ENCODE results near the gene IQCN. TPM values are rescaled to one million over a fixed set of nuclear protein-coding genes. Genes with fewer than 3 reads are reported as not detected.

The IQCN gene
- total RNA-seq, 1 donor from 2014 or later = 1.6 TPM

DNA sequence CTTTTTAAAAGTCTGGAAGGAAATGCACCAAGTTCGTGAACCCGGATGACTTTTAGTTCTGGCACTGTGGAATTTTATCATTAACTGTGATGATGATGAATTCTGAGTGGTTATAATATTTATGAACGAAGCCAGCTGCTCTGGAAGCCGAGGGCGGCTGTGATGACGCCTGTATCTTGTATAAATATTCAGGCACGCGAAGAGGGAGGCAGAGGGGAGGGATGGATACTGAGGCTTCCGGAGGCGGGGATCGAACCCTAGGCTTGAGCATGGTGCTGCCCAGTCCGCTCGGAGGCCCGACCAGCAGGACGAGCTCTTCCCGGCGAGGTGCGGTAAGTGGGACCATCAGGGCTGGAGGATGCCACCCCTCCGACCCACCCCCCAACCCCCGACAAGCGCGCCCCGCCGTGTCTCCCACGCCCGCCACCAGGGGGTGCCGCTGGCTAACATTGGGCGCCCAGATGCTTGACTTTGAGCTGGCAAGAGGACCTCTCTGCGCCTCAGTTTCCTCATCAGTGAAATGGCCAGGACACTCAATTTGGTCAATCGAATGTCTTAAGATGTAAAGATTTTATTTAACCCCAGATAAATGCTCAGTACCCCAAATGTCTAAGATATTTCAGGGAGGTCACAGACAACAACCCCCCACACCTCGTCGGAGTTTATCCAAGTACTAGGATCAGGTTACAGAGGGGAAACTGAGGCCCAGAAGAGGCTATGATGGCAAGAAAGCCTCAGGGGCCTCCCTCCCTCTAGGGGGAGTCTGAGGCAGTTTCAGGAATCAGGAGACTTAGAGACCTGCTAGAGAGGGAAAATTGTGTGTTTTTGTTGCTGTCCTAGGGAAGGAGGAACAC is 65.9 kb downstream of the IQCN start:
- no peak overlapping the region for H3K27ac Mint-ChIP-seq (ENCODE audit: unreplicated experiment)
- no peak overlapping the region for H3K4me3 Mint-ChIP-seq (ENCODE audit: unreplicated experiment)
- peaks cover 19% of the 10 kb centered on the region for H3K4me1 Mint-ChIP-seq (ENCODE audit: low read depth)
- peaks cover 3% of the 10 kb centered on the region for H3K27me3 Mint-ChIP-seq (ENCODE audit: low read depth)
- no peaks in the 10 kb centered on the region for H3K9me3 Mint-ChIP-seq (ENCODE audit: low read depth)
- TF ChIP-seq, protein P1, sequence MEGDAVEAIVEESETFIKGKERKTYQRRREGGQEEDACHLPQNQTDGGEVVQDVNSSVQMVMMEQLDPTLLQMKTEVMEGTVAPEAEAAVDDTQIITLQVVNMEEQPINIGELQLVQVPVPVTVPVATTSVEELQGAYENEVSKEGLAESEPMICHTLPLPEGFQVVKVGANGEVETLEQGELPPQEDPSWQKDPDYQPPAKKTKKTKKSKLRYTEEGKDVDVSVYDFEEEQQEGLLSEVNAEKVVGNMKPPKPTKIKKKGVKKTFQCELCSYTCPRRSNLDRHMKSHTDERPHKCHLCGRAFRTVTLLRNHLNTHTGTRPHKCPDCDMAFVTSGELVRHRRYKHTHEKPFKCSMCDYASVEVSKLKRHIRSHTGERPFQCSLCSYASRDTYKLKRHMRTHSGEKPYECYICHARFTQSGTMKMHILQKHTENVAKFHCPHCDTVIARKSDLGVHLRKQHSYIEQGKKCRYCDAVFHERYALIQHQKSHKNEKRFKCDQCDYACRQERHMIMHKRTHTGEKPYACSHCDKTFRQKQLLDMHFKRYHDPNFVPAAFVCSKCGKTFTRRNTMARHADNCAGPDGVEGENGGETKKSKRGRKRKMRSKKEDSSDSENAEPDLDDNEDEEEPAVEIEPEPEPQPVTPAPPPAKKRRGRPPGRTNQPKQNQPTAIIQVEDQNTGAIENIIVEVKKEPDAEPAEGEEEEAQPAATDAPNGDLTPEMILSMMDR (IDR thresholded peaks at IDR 0.05) = peak; percentile 84
- no peak for DNase-seq (ENCODE audit: low spot score)
- H3K36me3 Mint-ChIP-seq (ENCODE audit: low read depth) = no peaks in the 10 kb centered on the region

Small RNA genes lying within 50 kb of the gene (microRNA-seq; reads per million reads assigned to microRNA genes)
- 7.2 reads per million, percentile 12 among the genes with 10 or more reads in this experiment for gene MIR3188 (ENCODE audit: borderline number of aligned reads)

Other genes starting within 250 kb of the IQCN start
- gene IL12RB1, start 187.5 kb downstream of the IQCN start, total RNA-seq = not detected in 3 replicates
- 9.7 to 10.1 TPM (median 10.0 TPM) in 3 replicates for gene MAST3, start 176.7 kb downstream of the IQCN start, total RNA-seq
- gene PIK3R2, start 121.3 kb downstream of the IQCN start, total RNA-seq = 67.6 to 96.3 TPM (median 73.1 TPM) in 3 replicates
- gene IFI30, start 100.6 kb downstream of the IQCN start, total RNA-seq = 0.33 to 2.1 TPM (median 1.7 TPM) in 3 replicates
- 10.9 to 14.2 TPM (median 12.8 TPM) in 3 replicates for gene MPV17L2, start 81.2 kb downstream of the IQCN start, total RNA-seq
- gene RAB3A, start 70.4 kb downstream of the IQCN start, total RNA-seq = 3.4 to 6.1 TPM (median 3.8 TPM) in 3 replicates
- 2.9 to 3.4 TPM in 2 of 3 replicates, not detected in the other for gene PDE4C, start 48.0 kb downstream of the IQCN start, total RNA-seq
- 129 to 181 TPM (median 176 TPM) in 3 replicates for gene JUND, start 7.2 kb upstream of the IQCN start, total RNA-seq
- 68.1 to 84.8 TPM (median 73.0 TPM) in 3 replicates for gene LSM4, start 48.6 kb upstream of the IQCN start, total RNA-seq
- gene PGPEP1, start 66.1 kb upstream of the IQCN start, total RNA-seq = 18.6 to 21.5 TPM (median 21.1 TPM) in 3 replicates
- 6.2 to 149 TPM (median 149 TPM) in 3 replicates for gene GDF15, start 111.7 kb upstream of the IQCN start, total RNA-seq
- gene LRRC25, start 123.2 kb upstream of the IQCN start, total RNA-seq = not detected in 3 replicates
- gene SSBP4, start 144.9 kb upstream of the IQCN start, total RNA-seq = 54.8 to 72.3 TPM (median 56.3 TPM) in 3 replicates
- 56.5 to 213 TPM (median 208 TPM) in 3 replicates for gene ISYNA1, start 163.7 kb upstream of the IQCN start, total RNA-seq
- gene ELL, start 247.6 kb upstream of the IQCN start, total RNA-seq = 12.4 to 14.0 TPM (median 13.0 TPM) in 3 replicates

Measured in chondrocyte (in vitro differentiated cells).